Measurements from ENCODE around the gene SLC35D2. TPM values are rescaled to one million over a fixed set of nuclear protein-coding genes. Genes with fewer than 3 reads are reported as not detected.

Gene SLC35D2
- total RNA-seq, 2 experiments from 2014 or later: 2.6 to 2.7 TPM

- no peaks in the 10 kb centered on the region for H3K27me3 Mint-ChIP-seq
- no peak for ATAC-seq
- no peak for DNase-seq
- H3K4me3 Mint-ChIP-seq: no peak overlapping the region
- H3K27ac Mint-ChIP-seq: no peak overlapping the region
- intact Hi-C loops (cut with DNase I, micrococcal nuclease): no loop called here
- ChIA-PET POLR2A (no interaction called here), CTCF (interaction anchor here (1.4 kb wide), 1 partner anchor 20 kb away, joined by 3 read pairs; no protein-coding TSS in a partner anchor)
- no peaks in the 10 kb centered on the region for H3K9me3 Mint-ChIP-seq (ENCODE audit: low read depth)
- no peaks in the 10 kb centered on the region for H3K4me1 Mint-ChIP-seq
- H3K36me3 Mint-ChIP-seq (ENCODE audit: low read depth): peaks cover 6% of the 10 kb centered on the region
These were observed 35.2 kb downstream of the SLC35D2 start for GRCh38 chr9:96348261-96348660.

- intact Hi-C loops (cut with DNase I, micrococcal nuclease): no loop called here
- CTCF ChIA-PET: interaction anchor here (0.6 kb wide), 1 partner anchor 324 kb away, joined by 3 read pairs; no protein-coding TSS in a partner anchor
- Mint-ChIP-seq H3K4me3 (no peak overlapping the region), H3K9me3 (ENCODE audit: low read depth) (no peaks in the 10 kb centered on the region), H3K27me3 (no peaks in the 10 kb centered on the region), H3K27ac (no peak overlapping the region), H3K36me3 (ENCODE audit: low read depth) (peaks cover 5% of the 10 kb centered on the region), H3K4me1 (no peaks in the 10 kb centered on the region)
- ATAC-seq (no peak), DNase-seq (no peak)
- POLR2A ChIA-PET: no interaction called here
These were observed 38.0 kb downstream of the SLC35D2 start for GRCh38 chr9:96345551-96345950.

GRCh38 chr9:96344458-96345180 lies 38.9 kb downstream of the SLC35D2 start:
- ATAC-seq (no peak), DNase-seq (no peak)
- no peak overlapping the region for H3K4me3 Mint-ChIP-seq
- no peaks in the 10 kb centered on the region for H3K9me3 Mint-ChIP-seq (ENCODE audit: low read depth)
- no peak overlapping the region for H3K27ac Mint-ChIP-seq
- ChIA-PET POLR2A (interaction anchor here (0.6 kb wide), 1 partner anchor 153 kb away, joined by 4 read pairs; no protein-coding TSS in a partner anchor), CTCF (interaction anchor here (0.6 to 1.4 kb wide), 4 partner anchors 17 to 97 kb away, joined by 3 to 4 read pairs (median 3); no protein-coding TSS in a partner anchor)
- H3K36me3 Mint-ChIP-seq (ENCODE audit: low read depth): peaks cover 5% of the 10 kb centered on the region
- peaks cover 6% of the 10 kb centered on the region for H3K4me1 Mint-ChIP-seq
- H3K27me3 Mint-ChIP-seq: no peaks in the 10 kb centered on the region
- intact Hi-C loops (cut with DNase I, micrococcal nuclease): no loop called here

- DNase-seq (no peak), ATAC-seq (no peak)
- no peak overlapping the region for H3K4me3 Mint-ChIP-seq
- H3K36me3 Mint-ChIP-seq (ENCODE audit: low read depth): peaks cover 5% of the 10 kb centered on the region
- no peaks in the 10 kb centered on the region for H3K9me3 Mint-ChIP-seq (ENCODE audit: low read depth)
- H3K27ac Mint-ChIP-seq: no peak overlapping the region
- ChIA-PET CTCF (interaction anchor here (0.7 to 1.6 kb wide), 4 partner anchors 16 to 98 kb away, joined by 3 to 4 read pairs (median 3); no protein-coding TSS in a partner anchor), POLR2A (interaction anchor here (0.7 kb wide), 1 partner anchor 324 kb away, joined by 4 read pairs; no protein-coding TSS in a partner anchor)
- intact Hi-C loops (cut with DNase I, micrococcal nuclease): no loop called here
- no peaks in the 10 kb centered on the region for H3K27me3 Mint-ChIP-seq
- peaks cover 8% of the 10 kb centered on the region for H3K4me1 Mint-ChIP-seq
These were observed 39.8 kb downstream of the SLC35D2 start for GRCh38 chr9:96343515-96344360.

- intact Hi-C loops (cut with DNase I, micrococcal nuclease): no loop called here
- no peaks in the 10 kb centered on the region for H3K27me3 Mint-ChIP-seq
- no peak overlapping the region for H3K4me3 Mint-ChIP-seq
- H3K9me3 Mint-ChIP-seq (ENCODE audit: low read depth): no peaks in the 10 kb centered on the region
- peaks cover 8% of the 10 kb centered on the region for H3K4me1 Mint-ChIP-seq
- no peak overlapping the region for H3K27ac Mint-ChIP-seq
- no peak for DNase-seq
- ATAC-seq: no peak
- no peaks in the 10 kb centered on the region for H3K36me3 Mint-ChIP-seq (ENCODE audit: low read depth)
- POLR2A ChIA-PET: no interaction called here
- CTCF ChIA-PET: interaction anchor here (0.5 to 1.6 kb wide), 3 partner anchors 15 to 512 kb away, joined by 3 to 4 read pairs (median 3); partner anchors contain the start of gene ZNF782
These were observed 40.8 kb downstream of the SLC35D2 start for GRCh38 chr9:96342571-96343245.

GRCh38 chr9:96340707-96341106 lies 42.8 kb downstream of the SLC35D2 start:
- no peaks in the 10 kb centered on the region for H3K36me3 Mint-ChIP-seq (ENCODE audit: low read depth)
- DNase-seq: no peak
- ChIA-PET POLR2A (no interaction called here), CTCF (no interaction called here)
- H3K27me3 Mint-ChIP-seq: no peaks in the 10 kb centered on the region
- H3K27ac Mint-ChIP-seq: no peak overlapping the region
- no peak overlapping the region for H3K4me3 Mint-ChIP-seq
- no peak for ATAC-seq
- no peaks in the 10 kb centered on the region for H3K9me3 Mint-ChIP-seq (ENCODE audit: low read depth)
- intact Hi-C loops (cut with DNase I, micrococcal nuclease): no loop called here
- H3K4me1 Mint-ChIP-seq: peaks cover 8% of the 10 kb centered on the region

- Mint-ChIP-seq H3K27me3 (no peaks in the 10 kb centered on the region), H3K9me3 (ENCODE audit: low read depth) (no peaks in the 10 kb centered on the region), H3K4me3 (no peak overlapping the region), H3K36me3 (ENCODE audit: low read depth) (no peaks in the 10 kb centered on the region), H3K4me1 (peaks cover 8% of the 10 kb centered on the region), H3K27ac (no peak overlapping the region)
- no peak for DNase-seq
- intact Hi-C loops (cut with DNase I, micrococcal nuclease): no loop called here
- ChIA-PET CTCF (interaction anchor here (0.7 to 1.0 kb wide), 4 partner anchors 9 to 133 kb away, joined by 3 to 8 read pairs (median 3); no protein-coding TSS in a partner anchor), POLR2A (no interaction called here)
- no peak for ATAC-seq
These were observed 45.2 kb downstream of the SLC35D2 start for GRCh38 chr9:96338299-96338698.

GRCh38 chr9:96333958-96334357 lies 49.6 kb downstream of the SLC35D2 start:
- H3K27me3 Mint-ChIP-seq: no peaks in the 10 kb centered on the region
- no peak overlapping the region for H3K27ac Mint-ChIP-seq
- ATAC-seq: no peak
- H3K4me3 Mint-ChIP-seq: no peak overlapping the region
- H3K4me1 Mint-ChIP-seq: no peaks in the 10 kb centered on the region
- no peaks in the 10 kb centered on the region for H3K36me3 Mint-ChIP-seq (ENCODE audit: low read depth)
- CTCF ChIA-PET: no interaction called here
- DNase-seq: no peak
- no peaks in the 10 kb centered on the region for H3K9me3 Mint-ChIP-seq (ENCODE audit: low read depth)
- intact Hi-C loops (cut with DNase I, micrococcal nuclease): no loop called here
- POLR2A ChIA-PET: no interaction called here

- ATAC-seq: no peak
- H3K36me3 Mint-ChIP-seq (ENCODE audit: low read depth): no peaks in the 10 kb centered on the region
- intact Hi-C loops (cut with DNase I, micrococcal nuclease): no loop called here
- H3K27ac Mint-ChIP-seq: no peak overlapping the region
- no peaks in the 10 kb centered on the region for H3K4me1 Mint-ChIP-seq
- POLR2A ChIA-PET: no interaction called here
- no peaks in the 10 kb centered on the region for H3K9me3 Mint-ChIP-seq (ENCODE audit: low read depth)
- H3K27me3 Mint-ChIP-seq: no peaks in the 10 kb centered on the region
- no peak overlapping the region for H3K4me3 Mint-ChIP-seq
- CTCF ChIA-PET: no interaction called here
- DNase-seq: no peak
These were observed 52.1 kb downstream of the SLC35D2 start for GRCh38 chr9:96331236-96331947.

- intact Hi-C loops (cut with DNase I, micrococcal nuclease): loop anchor here (1.0 to 5.0 kb wide), 4 partner anchors 323 to 339 kb away; no protein-coding TSS in a partner anchor
- peak; percentile 81 for ATAC-seq
- no peaks in the 10 kb centered on the region for H3K9me3 Mint-ChIP-seq (ENCODE audit: low read depth)
- H3K4me3 Mint-ChIP-seq: no peak overlapping the region
- CTCF ChIA-PET: interaction anchor here (0.6 to 6.1 kb wide), 19 partner anchors 10 to 1818 kb away, joined by 3 to 43 read pairs (median 3); no protein-coding TSS in a partner anchor
- peak; percentile 57 for DNase-seq
- POLR2A ChIA-PET: no interaction called here
- no peaks in the 10 kb centered on the region for H3K27me3 Mint-ChIP-seq
- no peak overlapping the region for H3K27ac Mint-ChIP-seq
- no peaks in the 10 kb centered on the region for H3K4me1 Mint-ChIP-seq
- H3K36me3 Mint-ChIP-seq (ENCODE audit: low read depth): no peaks in the 10 kb centered on the region
These were observed 55.7 kb downstream of the SLC35D2 start for GRCh38 chr9:96327694-96328352.

Data from activated CD4-positive, alpha-beta T cell treated with anti-CD3 and anti-CD28 coated beads for 36 hours (primary cell).